Neural progenitor cell (in vitro differentiated cells): ENCODE results near the gene VEGFA. TPM values are rescaled to one million over a fixed set of nuclear protein-coding genes. Genes with fewer than 3 reads are reported as not detected.
A peak's percentile ranks its signal among the peaks of the same experiment; 100 is the strongest.

Experiments
- DNase-seq: peaks from one replicate; pipeline ENCODE4 v3.0.0-alpha.2; 2016; ENCODE audit warnings: low spot score
- H2AFZ ChIP-seq: fragments of 200-600 bp; sonication (generic); replicated peaks from 2 replicates; pipeline ENCODE4 v1.6.1; 2016; ENCODE audit warnings: antibody characterized with exemption
- H3F3A ChIP-seq: fragments of 200-600 bp; sonication (generic); 2 replicates; pipeline ENCODE4 v1.6.1; 2016; ENCODE audit warnings: antibody characterized with exemption, low read depth
- H3K27ac ChIP-seq: fragments of 200-600 bp; sonication (generic); 2 replicates; pipeline ENCODE4 v1.5.1; 2016; ENCODE audit warnings: mild to moderate bottlenecking
- H3K27me3 ChIP-seq: fragments of 200-600 bp; sonication (generic); 2 replicates; pipeline ENCODE4 v1.6.1; 2016; ENCODE audit warnings: mild to moderate bottlenecking, moderate library complexity
- H3K36me3 ChIP-seq: fragments of 200-600 bp; sonication (generic); 2 replicates; pipeline ENCODE4 v1.5.1; 2016
- H3K4me1 ChIP-seq: fragments of 200-600 bp; sonication (generic); 2 replicates; pipeline ENCODE4 v1.6.1; 2016; ENCODE audit warnings: mixed run types
- H3K4me2 ChIP-seq: fragments of 200-600 bp; sonication (generic); 2 replicates; pipeline ENCODE4 v1.6.1; 2016
- H3K4me3 ChIP-seq: fragments of 200-600 bp; sonication (generic); 2 replicates; pipeline ENCODE4 v1.5.1; 2016
- H3K79me2 ChIP-seq: fragments of 200-600 bp; sonication (generic); 2 replicates; pipeline ENCODE4 v1.6.1; 2016; ENCODE audit warnings: low read depth
- H3K9ac ChIP-seq: fragments of 200-600 bp; sonication (generic); 2 replicates; pipeline ENCODE4 v1.6.1; 2016
- H3K9me3 ChIP-seq: fragments of 200-600 bp; sonication (generic); 2 replicates; pipeline ENCODE4 v1.5.1; 2016; ENCODE audit warnings: low read depth
- H4K20me1 ChIP-seq: fragments of 200-600 bp; sonication (generic); 2 replicates; pipeline ENCODE4 v1.6.1; 2016; ENCODE audit warnings: low read depth
- H3K27ac Mint-ChIP-seq: 3 replicates; pipeline ENCODE4 v1.8.0; 2021; ENCODE audit warnings: mixed read lengths
- H3K27me3 Mint-ChIP-seq: 2 replicates; pipeline ENCODE4 v1.8.0; 2022; ENCODE audit warnings: low read depth, mild to moderate bottlenecking, inconsistent platforms, moderate library complexity, mixed read lengths; ENCODE audit not compliant: insufficient read depth
- H3K36me3 Mint-ChIP-seq: 3 replicates; pipeline ENCODE4 v1.8.0; 2021; ENCODE audit warnings: mixed read lengths
- H3K4me1 Mint-ChIP-seq: 3 replicates; pipeline ENCODE4 v1.8.0; 2021; ENCODE audit warnings: mixed read lengths
- H3K4me3 Mint-ChIP-seq: 3 replicates; pipeline ENCODE4 v1.8.0; 2021; ENCODE audit warnings: mild to moderate bottlenecking, moderate library complexity, mixed read lengths
- H3K9me3 Mint-ChIP-seq: 3 replicates; pipeline ENCODE4 v1.8.0; 2020; ENCODE audit warnings: mixed read lengths
- EZH2 ChIP-seq: fragments of 200-600 bp; sonication (generic); IDR thresholded peaks from 2 replicates; pipeline ENCODE4 v1.6.1; 2017; ENCODE audit warnings: antibody characterized with exemption, mild to moderate bottlenecking, moderate library complexity
- EZH2phosphoT487 ChIP-seq: fragments of 200-600 bp; sonication (generic); IDR thresholded peaks from 2 replicates; pipeline ENCODE4 v1.6.1; 2017; ENCODE audit warnings: antibody characterized with exemption
- total RNA-seq: library from RNA; depleted of rRNA; stranded (reverse); fragments of >200 nt; gene quantifications from 2 replicates; pipeline ENCODE4 v1.2.3, GENCODE V29; 2015; ENCODE audit warnings: low replicate concordance
- TF ChIP-seq, protein P1 (sequence below): fragments of 200-600 bp; sonication (generic); IDR thresholded peaks from 2 replicates; pipeline ENCODE4 v1.5.1; 2017; ENCODE audit warnings: antibody characterized with exemption, mild to moderate bottlenecking

The VEGFA gene
- total RNA-seq, 1 donor from 2014 or later = 49.6 TPM

DNA sequence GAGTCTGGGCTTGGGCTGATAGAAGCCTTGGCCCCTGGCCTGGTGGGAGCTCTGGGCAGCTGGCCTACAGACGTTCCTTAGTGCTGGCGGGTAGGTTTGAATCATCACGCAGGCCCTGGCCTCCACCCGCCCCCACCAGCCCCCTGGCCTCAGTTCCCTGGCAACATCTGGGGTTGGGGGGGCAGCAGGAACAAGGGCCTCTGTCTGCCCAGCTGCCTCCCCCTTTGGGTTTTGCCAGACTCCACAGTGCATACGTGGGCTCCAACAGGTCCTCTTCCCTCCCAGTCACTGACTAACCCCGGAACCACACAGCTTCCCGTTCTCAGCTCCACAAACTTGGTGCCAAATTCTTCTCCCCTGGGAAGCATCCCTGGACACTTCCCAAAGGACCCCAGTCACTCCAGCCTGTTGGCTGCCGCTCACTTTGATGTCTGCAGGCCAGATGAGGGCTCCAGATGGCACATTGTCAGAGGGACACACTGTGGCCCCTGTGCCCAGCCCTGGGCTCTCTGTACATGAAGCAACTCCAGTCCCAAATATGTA lies 957 bp upstream of the VEGFA start:
- H3K27me3 Mint-ChIP-seq = peaks cover 29% of the 10 kb centered on the region
- H3K4me3 Mint-ChIP-seq = peak overlapping the region; percentile 97
- peak; percentile 29 for DNase-seq
- H3K36me3 Mint-ChIP-seq = peaks cover 5% of the 10 kb centered on the region
- no peak for TF ChIP-seq EZH2
- TF ChIP-seq, protein P1, sequence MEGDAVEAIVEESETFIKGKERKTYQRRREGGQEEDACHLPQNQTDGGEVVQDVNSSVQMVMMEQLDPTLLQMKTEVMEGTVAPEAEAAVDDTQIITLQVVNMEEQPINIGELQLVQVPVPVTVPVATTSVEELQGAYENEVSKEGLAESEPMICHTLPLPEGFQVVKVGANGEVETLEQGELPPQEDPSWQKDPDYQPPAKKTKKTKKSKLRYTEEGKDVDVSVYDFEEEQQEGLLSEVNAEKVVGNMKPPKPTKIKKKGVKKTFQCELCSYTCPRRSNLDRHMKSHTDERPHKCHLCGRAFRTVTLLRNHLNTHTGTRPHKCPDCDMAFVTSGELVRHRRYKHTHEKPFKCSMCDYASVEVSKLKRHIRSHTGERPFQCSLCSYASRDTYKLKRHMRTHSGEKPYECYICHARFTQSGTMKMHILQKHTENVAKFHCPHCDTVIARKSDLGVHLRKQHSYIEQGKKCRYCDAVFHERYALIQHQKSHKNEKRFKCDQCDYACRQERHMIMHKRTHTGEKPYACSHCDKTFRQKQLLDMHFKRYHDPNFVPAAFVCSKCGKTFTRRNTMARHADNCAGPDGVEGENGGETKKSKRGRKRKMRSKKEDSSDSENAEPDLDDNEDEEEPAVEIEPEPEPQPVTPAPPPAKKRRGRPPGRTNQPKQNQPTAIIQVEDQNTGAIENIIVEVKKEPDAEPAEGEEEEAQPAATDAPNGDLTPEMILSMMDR = no peak
- no peak for TF ChIP-seq EZH2phosphoT487
- H3K4me3 ChIP-seq = no peak overlapping the region
- no peaks in the 10 kb centered on the region for H3K36me3 ChIP-seq
- H3K27ac Mint-ChIP-seq = peak overlapping the region; percentile 89
- H3F3A ChIP-seq = peaks cover 29% of the 10 kb centered on the region
- H3K9me3 Mint-ChIP-seq = peaks cover 2% of the 10 kb centered on the region
- peaks cover 37% of the 10 kb centered on the region for H4K20me1 ChIP-seq
- peaks cover 5% of the 10 kb centered on the region for H3K27me3 ChIP-seq
- H3K9me3 ChIP-seq = no peaks in the 10 kb centered on the region
- no peak overlapping the region for H3K27ac ChIP-seq
- peaks cover 50% of the 10 kb centered on the region for H3K4me1 ChIP-seq
- peaks cover 44% of the 10 kb centered on the region for H3K4me1 Mint-ChIP-seq
- H3K4me2 ChIP-seq = peak overlapping the region; percentile 99
- no peak overlapping the region for H2AFZ ChIP-seq
- H3K9ac ChIP-seq = no peak overlapping the region
- H3K79me2 ChIP-seq = peaks cover 39% of the 10 kb centered on the region

DNA sequence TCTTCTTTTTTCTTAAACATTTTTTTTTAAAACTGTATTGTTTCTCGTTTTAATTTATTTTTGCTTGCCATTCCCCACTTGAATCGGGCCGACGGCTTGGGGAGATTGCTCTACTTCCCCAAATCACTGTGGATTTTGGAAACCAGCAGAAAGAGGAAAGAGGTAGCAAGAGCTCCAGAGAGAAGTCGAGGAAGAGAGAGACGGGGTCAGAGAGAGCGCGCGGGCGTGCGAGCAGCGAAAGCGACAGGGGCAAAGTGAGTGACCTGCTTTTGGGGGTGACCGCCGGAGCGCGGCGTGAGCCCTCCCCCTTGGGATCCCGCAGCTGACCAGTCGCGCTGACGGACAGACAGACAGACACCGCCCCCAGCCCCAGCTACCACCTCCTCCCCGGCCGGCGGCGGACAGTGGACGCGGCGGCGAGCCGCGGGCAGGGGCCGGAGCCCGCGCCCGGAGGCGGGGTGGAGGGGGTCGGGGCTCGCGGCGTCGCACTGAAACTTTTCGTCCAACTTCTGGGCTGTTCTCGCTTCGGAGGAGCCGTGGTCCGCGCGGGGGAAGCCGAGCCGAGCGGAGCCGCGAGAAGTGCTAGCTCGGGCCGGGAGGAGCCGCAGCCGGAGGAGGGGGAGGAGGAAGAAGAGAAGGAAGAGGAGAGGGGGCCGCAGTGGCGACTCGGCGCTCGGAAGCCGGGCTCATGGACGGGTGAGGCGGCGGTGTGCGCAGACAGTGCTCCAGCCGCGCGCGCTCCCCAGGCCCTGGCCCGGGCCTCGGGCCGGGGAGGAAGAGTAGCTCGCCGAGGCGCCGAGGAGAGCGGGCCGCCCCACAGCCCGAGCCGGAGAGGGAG lies 580 bp downstream of the VEGFA start:
- Mint-ChIP-seq H3K9me3 (peaks cover 2% of the 10 kb centered on the region), H3K27ac (peak overlapping the region; percentile 74), H3K27me3 (peaks cover 24% of the 10 kb centered on the region), H3K4me1 (peaks cover 48% of the 10 kb centered on the region), H3K4me3 (peak overlapping the region; percentile 97), H3K36me3 (peaks cover 8% of the 10 kb centered on the region)
- H3K27me3 ChIP-seq = peaks cover 5% of the 10 kb centered on the region
- peak overlapping the region; percentile 60 for H3K9ac ChIP-seq
- H3K4me2 ChIP-seq = peak overlapping the region; percentile 99
- peaks cover 50% of the 10 kb centered on the region for H3K4me1 ChIP-seq
- peaks cover 23% of the 10 kb centered on the region for H3F3A ChIP-seq
- no peak overlapping the region for H2AFZ ChIP-seq
- TF ChIP-seq, protein P1 = no peak
- TF ChIP-seq EZH2phosphoT487 (no peak), EZH2 (no peak)
- peaks cover 52% of the 10 kb centered on the region for H3K79me2 ChIP-seq
- no peak overlapping the region for H3K27ac ChIP-seq
- H4K20me1 ChIP-seq = peaks cover 51% of the 10 kb centered on the region
- H3K4me3 ChIP-seq = peak overlapping the region; percentile 70
- peak; percentile 79 for DNase-seq
- no peaks in the 10 kb centered on the region for H3K9me3 ChIP-seq
- H3K36me3 ChIP-seq = no peaks in the 10 kb centered on the region

DNA sequence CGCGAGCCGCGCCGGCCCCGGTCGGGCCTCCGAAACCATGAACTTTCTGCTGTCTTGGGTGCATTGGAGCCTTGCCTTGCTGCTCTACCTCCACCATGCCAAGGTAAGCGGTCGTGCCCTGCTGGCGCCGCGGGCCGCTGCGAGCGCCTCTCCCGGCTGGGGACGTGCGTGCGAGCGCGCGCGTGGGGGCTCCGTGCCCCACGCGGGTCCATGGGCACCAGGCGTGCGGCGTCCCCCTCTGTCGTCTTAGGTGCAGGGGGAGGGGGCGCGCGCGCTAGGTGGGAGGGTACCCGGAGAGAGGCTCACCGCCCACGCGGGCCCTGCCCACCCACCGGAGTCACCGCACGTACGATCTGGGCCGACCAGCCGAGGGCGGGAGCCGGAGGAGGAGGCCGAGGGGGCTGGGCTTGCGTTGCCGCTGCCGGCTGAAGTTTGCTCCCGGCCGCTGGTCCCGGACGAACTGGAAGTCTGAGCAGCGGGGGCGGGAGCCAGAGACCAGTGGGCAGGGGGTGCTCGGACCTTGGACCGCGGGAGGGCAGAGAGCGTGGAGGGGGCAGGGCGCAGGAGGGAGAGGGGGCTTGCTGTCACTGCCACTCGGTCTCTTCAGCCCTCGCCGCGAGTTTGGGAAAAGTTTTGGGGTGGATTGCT lies 1.3 kb downstream of the VEGFA start:
- Mint-ChIP-seq H3K4me3 (peak overlapping the region; percentile 97), H3K4me1 (peaks cover 45% of the 10 kb centered on the region), H3K36me3 (peaks cover 10% of the 10 kb centered on the region), H3K9me3 (peaks cover 2% of the 10 kb centered on the region), H3K27ac (no peak overlapping the region), H3K27me3 (peaks cover 22% of the 10 kb centered on the region)
- peak; percentile 53 for DNase-seq
- H3K27me3 ChIP-seq = peaks cover 5% of the 10 kb centered on the region
- H3K36me3 ChIP-seq = no peaks in the 10 kb centered on the region
- H3K27ac ChIP-seq = no peak overlapping the region
- H3K4me2 ChIP-seq = peak overlapping the region; percentile 99
- no peak overlapping the region for H2AFZ ChIP-seq
- H3K4me1 ChIP-seq = peaks cover 46% of the 10 kb centered on the region
- H4K20me1 ChIP-seq = peaks cover 58% of the 10 kb centered on the region
- H3F3A ChIP-seq = peaks cover 23% of the 10 kb centered on the region
- no peak for TF ChIP-seq EZH2phosphoT487
- TF ChIP-seq EZH2 = no peak
- TF ChIP-seq, protein P1 = no peak
- H3K9ac ChIP-seq = peak overlapping the region; percentile 60
- no peaks in the 10 kb centered on the region for H3K9me3 ChIP-seq
- peak overlapping the region; percentile 70 for H3K4me3 ChIP-seq
- peaks cover 59% of the 10 kb centered on the region for H3K79me2 ChIP-seq
